Iris pigment epithelial cell (primary cell): ENCODE measurements around the gene SMC3.
A peak's percentile ranks its signal among the peaks of the same experiment; 100 is the strongest.

Experiments used
- DNase-seq: peaks from one replicate; pipeline ENCODE4 v3.0.0-alpha.2; 2011; ENCODE audit warnings: low read depth

The SMC3 gene

GRCh38 chr10:110647136-110647430, 79.6 kb downstream of the SMC3 start:
- no peak for DNase-seq

GRCh38 chr10:110648692-110649346, 81.3 kb downstream of the SMC3 start:
- no peak for DNase-seq

GRCh38 chr10:110649347-110650264, 82.1 kb downstream of the SMC3 start:
- DNase-seq = no peak

- no peak for DNase-seq
These were observed 82.8 kb downstream of the SMC3 start for GRCh38 chr10:110650265-110650668.

GRCh38 chr10:110651044-110651958, 83.8 kb downstream of the SMC3 start:
- DNase-seq = peak; percentile 83

GRCh38 chr10:110652475-110653118, 85.1 kb downstream of the SMC3 start:
- DNase-seq = no peak
